8988T (cell line): Measurements from ENCODE around the gene ZW10.
"Not testable (repeated sequence)": the region's sequence is repeated elsewhere in the genome, so short reads cannot be mapped to it uniquely, and the experiment has no call there.

Source experiments
- DNase-seq: peaks from one replicate; pipeline ENCODE4 v3.0.0; 2011

Gene ZW10, protein sequence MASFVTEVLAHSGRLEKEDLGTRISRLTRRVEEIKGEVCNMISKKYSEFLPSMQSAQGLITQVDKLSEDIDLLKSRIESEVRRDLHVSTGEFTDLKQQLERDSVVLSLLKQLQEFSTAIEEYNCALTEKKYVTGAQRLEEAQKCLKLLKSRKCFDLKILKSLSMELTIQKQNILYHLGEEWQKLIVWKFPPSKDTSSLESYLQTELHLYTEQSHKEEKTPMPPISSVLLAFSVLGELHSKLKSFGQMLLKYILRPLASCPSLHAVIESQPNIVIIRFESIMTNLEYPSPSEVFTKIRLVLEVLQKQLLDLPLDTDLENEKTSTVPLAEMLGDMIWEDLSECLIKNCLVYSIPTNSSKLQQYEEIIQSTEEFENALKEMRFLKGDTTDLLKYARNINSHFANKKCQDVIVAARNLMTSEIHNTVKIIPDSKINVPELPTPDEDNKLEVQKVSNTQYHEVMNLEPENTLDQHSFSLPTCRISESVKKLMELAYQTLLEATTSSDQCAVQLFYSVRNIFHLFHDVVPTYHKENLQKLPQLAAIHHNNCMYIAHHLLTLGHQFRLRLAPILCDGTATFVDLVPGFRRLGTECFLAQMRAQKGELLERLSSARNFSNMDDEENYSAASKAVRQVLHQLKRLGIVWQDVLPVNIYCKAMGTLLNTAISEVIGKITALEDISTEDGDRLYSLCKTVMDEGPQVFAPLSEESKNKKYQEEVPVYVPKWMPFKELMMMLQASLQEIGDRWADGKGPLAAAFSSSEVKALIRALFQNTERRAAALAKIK

DNA sequence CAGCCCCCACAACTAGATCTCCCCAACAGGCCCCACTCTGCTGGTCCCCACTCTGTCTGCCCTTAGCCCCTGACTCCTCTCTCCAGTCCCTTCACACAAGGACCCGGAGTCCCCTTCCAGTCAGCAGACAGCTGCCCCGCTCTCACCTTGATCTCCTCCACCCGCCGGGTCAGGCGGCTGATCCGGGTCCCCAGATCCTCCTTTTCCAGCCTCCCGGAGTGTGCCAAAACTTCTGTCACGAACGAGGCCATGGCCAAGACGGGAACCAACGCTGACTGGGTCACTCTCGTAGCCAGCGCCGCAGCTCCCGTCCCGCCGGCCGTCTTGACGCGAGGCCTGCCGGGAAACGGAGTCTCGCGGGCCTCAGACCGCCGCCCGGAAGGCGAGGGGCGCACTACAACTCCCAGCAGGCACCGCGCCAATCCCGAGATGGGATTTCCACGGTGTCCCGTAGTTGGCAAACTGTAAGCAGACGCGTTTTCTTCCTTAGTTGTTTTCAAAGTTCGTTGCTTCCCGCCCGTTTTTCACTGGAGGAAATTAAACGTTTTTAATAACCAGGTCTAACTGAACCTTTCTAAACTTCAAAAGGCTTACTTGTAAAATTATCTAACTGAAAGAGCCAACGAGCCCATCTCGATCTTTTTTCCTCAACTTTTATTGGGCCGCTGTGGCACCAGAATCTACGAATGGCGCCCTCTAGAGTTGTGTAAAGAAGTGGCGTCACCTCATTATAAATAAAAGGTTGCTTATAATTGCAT lies at the start of gene ZW10:
Gene ZW10, minus strand, starts transcription at position 277 of the 758 bp plus-strand sequence. Its CDS starts 26 bp downstream, at position 251.
- DNase-seq, result peak; percentile 59

DNA sequence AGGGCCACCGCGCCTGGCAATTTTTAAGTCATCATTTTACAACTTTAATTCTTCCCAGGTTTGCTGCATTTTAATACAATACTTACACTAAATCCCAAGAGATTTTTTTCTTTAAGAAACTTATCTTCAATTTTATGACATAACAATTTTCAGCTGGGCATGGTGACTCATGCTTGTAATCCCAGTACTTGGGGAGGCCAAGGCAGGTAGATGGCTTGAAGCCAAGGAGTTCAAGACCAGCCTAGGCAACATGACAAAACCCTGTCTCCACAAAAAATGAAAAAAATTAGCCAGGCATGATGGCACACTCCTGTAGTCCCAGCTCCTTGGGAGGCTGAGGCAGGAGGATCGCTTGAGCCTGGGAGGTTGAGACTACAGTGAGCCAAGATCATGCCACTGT lies 44.9 kb upstream of the ZW10 start:
- no peak for DNase-seq

DNA sequence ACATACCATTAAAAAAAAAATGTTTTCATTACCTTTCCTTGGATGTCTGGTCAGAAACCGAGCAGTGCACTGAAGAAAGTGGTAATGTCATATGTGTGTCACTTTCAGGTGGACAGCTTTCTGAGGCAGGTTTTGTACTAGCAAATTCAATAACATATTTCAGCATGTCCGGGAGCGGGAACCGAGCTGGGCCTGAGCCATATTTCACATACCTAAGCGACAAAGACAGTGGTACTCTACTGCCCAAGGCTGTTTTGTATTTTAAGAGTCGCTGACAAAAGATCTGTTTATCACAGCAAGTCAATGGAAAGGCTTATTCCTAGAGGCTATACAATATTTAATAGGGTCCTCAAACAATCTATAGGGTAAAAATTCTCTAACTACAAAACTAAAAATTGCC lies 44.1 kb upstream of the ZW10 start:
- no peak for DNase-seq

DNA sequence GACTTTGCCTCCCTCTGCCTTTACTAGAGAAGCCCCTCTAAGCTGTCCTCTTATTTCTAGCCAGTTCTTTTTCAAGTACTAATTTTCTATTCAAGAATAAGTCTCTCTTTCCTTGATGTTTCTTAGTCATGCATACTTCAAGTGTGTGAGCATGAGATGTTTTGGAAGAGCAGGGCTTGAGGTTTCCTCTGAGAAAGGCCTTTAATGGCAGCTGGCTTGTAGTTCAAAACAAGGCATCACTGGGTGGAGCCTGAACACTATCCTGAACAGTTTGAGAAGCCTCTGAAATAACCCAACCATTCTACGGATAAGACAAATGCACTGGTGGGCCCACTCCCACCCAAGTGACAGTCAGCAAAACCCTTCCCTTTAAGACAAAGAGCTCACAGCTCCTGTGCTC lies 43.7 kb upstream of the ZW10 start:
- no peak for DNase-seq

DNA sequence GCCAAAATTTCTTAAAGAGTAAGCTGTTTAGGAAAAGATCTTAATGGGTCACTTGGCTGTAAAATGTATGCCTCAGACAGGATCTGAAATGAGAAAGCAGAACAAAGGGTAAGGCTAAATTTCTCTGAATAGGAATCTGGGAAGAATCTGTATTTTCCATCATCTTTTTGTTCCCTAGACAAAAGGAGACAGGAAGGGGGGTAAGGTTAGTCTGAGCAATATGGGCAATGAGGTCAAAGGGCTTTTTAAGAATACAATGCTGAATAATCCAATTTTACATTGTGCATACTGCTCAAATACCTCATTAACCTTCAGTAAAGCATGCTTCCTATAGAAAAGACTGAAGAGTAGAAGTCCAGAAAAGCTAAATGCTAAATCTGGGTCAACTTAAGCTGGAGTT lies 40.7 kb upstream of the ZW10 start:
- no peak for DNase-seq

DNA sequence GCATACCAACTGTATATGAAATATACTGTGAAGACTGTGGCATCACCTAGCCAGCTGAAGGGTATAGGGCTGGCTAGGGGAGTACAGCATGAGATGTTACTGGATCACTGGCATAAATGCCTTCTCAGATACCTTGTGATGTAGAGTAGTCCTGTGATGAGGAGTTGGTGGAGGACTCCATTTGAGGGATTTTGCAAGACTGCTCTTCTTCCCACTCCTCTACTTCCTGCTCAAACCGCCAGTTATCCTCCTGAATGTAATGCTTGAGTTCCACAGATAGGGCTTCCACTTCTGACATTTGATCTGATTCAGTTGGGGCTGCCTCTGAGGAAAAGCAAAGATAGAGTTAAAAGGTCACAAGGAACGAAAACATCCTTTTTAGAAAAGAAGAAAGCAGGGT lies 35.4 kb upstream of the ZW10 start:
- no peak for DNase-seq

DNA sequence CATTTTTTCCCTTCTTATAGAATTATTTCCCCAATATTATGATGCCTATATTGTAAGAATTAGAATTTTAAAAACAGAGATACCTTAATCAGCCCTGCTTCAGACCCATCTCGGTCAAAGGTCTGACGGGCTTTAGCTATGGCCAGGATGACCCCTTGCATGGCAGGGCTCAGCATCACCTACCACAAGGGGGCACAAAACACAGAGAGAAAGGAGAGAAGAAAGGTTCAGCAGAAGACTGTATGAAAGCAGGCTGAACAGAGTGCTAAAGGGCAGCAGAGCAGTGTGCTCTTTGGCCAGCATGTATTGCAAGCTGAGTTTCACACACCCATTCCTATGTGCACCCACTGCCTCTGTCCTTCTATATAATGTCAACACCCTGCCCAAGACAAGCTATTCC lies 32.9 kb upstream of the ZW10 start:
- DNase-seq, result no peak

DNA sequence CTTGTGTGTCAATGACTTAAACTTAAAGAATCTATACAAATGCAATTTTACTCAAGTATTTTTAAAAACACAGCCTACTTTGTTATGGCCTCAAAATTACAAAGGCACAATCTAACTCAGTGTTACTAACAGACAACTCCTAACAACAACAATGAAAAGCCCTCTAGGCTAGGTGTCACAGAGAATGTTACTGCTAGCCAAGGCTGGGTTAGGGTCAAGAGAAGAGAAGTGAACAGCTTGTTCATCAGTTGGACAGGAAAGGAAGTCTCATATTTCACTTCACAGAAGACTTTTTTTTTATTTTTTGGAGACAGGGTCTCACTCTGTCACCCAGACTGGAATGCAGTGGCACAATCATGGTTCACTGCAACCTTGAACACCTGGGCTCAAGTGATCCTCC lies 32.1 kb upstream of the ZW10 start:
- DNase-seq, result no peak

DNA sequence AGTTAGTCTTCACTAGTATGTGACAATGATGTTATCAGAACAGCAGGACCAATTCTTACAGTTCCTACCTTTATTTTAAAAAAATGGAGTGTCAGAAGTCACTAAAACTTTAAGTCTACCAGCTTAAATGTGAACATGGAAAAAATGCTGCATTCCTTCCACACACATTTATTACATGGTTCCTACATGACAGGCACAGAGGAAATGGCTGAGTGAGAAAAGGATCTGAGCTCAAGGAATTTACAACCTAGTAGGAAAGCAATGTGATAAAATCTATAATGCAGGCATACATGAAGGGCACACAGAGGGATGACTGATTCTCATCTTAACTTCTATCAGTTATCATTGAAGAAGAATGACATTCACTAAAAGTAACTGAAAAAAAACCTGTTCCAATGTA lies 29.1 kb upstream of the ZW10 start:
- DNase-seq, result no peak

DNA sequence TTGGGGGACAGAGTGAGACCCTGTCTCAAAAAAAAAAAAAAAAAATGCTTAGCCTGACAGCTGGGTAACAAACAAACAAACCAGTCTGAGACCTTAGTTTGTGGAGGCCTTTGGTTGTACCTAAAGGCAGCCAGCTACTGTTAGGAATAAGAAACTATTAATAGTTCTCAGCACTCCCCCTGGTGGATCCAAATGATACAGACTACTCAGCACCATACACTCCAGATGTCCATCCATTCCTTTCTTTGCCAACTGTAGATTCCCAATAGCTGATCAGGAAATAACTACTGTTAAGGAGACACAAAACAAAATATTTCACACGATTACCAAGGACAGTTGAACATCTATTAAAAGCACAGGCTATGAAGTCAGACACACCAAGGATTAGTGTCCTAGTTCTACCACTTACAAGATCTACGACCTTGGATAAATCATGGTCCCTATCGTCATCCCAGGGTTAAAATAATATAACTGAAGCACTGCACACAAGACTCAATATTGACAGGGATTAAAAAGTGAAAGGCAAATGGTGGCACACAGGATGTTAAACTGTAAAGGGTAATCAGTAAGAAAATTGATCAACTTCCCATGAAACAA lies 23.3 kb upstream of the ZW10 start:
- peak; percentile 35 for DNase-seq

DNA sequence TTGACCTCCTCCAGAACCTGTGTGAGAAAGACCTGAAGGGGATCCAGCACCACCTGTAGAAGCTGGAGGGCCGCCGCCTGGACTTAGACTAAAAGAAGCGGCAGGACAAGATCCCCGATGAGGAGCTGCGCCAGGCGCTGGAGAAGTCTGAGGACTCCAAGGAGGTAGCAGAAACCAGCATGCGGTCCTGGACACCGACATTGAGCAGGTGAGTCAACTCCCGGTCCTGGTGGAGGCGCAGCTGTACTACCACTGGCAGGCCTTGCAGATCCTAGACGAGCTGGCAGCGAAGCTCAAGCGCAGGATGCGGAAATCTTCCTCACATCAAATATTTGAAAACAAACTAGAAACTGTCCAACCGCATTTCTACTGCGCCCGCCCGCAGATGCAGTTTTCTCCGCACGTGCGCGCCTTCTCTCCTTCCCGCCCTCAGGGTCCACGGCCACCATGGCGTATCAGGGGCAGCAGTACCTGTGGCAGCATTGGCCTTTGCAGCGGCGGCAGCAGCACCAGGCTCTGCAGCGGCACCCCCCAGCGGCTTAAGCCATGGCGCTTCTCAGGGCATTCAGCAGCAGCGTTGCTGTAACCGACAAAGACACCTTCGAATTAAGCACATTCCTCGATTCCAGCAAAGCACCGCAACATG lies 16.3 kb upstream of the ZW10 start:
- no peak for DNase-seq

DNA sequence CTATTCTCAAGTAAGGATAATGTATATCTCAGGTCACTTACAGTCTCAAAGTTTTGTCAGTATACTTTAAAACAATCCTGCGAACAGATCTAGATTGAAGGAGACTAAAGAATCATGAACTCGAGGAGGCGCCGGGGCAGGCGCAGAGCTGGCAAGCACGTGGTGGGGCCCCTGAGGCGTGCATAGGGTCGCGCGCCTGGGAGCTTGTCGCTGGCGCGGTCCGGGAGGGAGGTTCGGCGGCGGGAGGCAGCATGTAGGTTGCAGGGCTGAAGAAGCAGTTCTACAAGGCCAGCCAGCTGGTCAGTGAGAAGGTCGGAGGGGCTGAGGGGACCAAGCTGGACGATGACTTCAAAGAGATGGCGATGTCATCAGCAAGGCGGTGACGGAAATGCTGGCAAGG lies 15.5 kb upstream of the ZW10 start:
- DNase-seq, result not testable (repeated sequence)

DNA sequence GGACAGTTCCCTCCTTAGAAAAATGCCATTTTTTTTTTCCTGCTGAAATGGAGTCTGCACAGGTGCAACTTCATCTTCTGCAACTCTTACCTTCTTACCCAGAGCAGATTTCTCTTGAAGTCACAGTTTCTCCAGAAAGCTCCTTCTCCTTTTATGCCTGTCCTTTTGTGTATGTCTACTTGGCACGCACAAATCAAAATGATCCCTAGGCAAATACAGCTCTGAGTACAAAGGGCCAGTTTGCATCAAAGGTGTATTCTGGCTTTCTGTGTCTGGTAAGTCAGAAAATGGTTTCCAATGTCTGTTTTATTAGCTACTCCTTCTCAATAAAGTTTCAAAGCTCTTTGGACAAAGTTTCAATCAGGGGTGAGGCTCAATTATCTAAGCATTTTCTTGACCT lies 8.6 kb upstream of the ZW10 start:
- DNase-seq, result no peak

DNA sequence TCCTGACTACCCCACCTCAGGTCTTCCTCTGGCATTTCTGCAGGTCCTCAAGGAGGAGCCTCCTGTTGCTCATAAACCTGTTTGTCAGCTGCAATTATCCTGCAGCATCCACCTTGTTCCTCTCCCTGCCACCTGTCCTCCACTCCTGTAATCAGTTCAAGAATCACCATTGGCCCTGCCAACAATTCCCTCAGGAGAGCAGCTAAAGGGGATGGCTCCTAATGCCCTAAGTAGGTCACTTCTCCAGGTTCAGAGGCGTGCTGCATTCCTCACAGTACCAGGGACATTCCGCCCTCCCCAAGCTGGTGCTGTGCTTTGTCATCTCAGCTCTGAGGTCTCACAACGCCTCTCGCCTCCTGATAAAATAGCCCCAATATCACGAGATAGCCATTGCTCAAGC lies 8.2 kb upstream of the ZW10 start:
- no peak for DNase-seq

DNA sequence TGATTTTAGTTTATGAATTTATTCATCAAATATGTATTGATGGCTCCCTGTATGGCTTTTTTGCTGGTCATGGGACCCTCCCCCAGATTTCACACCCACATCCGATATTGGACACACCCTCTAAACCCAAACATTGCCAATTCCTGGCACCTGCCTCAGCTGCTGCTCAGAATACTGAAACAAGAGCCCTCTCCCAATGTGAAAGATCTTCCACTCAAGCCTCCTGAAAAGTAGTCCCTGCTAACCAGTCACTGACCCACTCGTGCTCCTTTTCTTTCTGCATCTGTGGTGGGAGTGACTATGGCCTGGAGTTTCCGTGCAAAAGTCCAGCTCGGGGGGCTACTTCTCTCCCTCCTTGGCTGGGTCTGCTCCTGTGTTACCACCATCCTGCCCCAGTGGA lies 6.0 kb upstream of the ZW10 start, which contains the start of gene CLDN25:
Gene CLDN25, plus strand, starts transcription at position 301 of the 400 bp plus-strand sequence. Its CDS starts 0 bp downstream, at position 301.
- DNase-seq, result no peak

DNA sequence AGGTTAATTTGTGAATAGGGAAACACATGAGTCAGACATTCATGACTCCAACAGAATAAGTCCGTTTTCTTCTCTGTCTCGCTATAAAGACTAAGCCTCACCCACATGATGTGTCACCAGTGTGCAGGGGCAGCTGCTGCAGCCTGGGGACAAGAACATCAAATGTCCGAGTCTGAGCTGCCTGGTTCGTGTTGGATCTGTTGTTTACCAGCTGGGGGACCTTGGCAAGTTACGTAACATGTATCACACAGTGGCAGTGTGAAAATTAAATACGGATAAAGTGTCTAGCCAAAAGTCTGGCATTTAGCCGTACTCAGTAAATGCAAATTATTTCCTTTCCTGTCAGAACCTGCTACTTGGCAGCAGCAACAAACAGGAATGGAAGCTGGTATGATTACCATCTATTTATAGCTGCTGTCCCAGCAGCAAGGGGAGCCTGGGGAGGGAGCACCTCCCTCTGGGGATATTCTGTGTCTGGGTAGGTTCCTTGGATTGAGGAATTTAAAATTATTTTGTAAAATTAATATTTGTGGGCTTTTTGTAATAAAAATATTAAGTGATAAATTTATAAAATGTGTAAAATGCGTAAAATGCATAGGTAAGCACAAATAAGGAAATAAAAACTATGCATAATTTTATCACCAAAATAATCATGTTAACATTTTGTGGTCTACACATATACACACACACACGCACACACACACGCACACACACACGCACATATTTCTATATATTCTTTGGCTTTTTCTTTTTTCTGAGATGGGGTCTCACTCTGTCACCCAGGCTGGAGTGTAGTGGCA lies 4.8 kb upstream of the ZW10 start:
- no peak for DNase-seq

DNA sequence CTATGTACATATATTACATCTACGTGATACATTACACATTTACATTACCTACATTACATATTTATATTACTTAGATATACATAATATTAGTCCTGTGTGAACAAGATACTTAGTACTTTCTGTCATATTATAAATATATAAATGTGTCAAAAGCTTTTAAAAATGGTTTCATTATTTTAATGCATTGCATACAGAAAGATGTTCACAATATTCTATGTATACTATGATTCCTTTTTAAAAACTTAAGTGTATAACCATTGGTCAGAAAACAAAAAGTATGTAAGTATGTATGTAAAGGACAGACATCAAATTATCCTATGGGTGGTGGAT lies 647 bp upstream of the ZW10 start:
- DNase-seq, result no peak

DNA sequence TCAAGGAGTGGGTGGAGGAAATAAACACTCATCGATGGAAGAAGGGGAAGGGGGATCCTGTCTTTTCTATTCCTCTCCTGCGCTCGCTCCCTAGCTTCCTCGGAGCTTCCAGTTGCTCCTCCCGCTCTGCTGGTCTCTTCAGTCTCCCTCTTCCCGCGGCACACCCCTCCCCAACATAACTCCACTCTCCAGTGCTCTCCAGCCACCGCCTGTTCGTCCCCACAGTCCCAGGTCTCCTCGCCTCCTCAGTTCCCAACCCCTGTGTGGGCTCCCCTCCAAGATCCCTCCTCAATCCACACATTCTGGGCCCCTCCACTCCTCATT lies 438 bp downstream of the ZW10 start:
- no peak for DNase-seq

DNA sequence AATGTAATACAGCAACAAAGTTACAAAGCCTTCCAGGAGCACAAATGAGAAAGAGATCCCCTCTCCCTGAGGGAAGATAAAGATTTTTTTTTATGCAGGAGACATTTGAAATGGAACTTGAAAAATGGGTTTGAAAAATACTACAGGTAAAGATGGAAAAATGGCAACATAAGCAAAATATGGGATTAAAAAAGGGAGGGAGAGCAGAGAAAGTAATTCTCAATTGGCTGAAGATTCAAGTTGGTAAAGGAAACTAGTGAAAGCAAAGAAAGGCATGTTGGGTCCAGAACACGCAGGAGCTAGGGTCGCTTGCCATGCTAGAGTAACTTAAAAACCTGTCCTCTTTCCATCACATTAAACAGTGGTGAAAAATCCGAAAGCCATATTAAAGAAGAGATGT lies 1.5 kb downstream of the ZW10 start:
- no peak for DNase-seq

DNA sequence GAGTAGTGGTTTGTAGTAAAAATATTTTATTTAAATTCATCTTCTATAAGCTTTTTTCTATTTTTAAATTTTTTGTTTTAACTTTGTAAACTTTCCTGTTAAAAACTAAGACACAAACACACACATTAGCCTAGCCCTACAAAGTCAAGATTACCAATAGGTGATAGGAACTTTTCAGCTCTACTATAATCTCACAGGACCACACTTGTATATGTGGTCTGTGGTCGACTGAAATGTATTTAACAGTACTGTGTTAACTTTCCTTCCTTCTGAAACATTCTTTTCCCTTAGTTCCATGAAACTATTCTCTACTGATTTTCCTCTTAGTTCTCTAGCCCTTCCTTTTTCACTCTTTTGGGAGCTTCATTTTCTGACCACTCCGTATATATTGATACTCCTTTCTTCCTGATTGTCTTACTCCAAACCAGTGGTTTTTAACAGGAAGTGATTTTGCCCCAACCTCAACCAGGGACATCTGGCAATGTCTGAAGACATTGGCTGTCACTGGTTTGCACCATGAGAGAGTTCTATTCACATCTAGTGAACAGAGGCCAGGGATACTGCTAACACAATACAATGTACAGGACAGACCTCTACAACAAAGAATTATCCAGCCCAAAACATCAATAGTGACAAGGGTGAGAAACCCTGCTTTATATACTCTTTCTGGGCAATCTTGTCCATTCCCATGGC lies 8.8 kb downstream of the ZW10 start:
- DNase-seq, result no peak

DNA sequence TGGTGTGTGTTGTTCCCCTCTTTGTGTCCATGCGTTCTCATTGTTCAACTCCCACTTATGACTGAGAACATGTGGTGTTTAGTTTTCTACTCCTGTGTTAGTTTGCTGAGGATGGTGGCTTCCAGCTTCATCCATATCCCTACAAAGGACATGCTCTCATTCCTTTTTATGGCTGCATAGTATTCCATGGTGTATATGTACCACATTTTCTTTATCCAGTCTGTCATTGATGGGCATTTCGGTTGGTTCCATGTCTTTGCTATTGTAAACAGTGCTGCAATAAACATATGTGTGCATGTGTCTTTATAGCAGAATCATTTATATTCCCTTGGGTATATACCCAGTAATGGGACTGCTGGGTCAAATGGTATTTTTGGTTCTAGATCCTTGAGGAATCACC lies 10.5 kb downstream of the ZW10 start:
- not testable (repeated sequence) for DNase-seq
